ENCODE data around the gene LYL1. TPM values are rescaled to one million over a fixed set of nuclear protein-coding genes. Genes with fewer than 3 reads are reported as not detected.
A peak's percentile ranks its signal among the peaks of the same experiment; 100 is the strongest.

Gene LYL1
- total and polyA plus RNA-seq, 9 of the 15 experiments (the other 6 are each of a cell fraction or from before 2014, with no cell fraction given): 1.3 to 266 (median 34.0) TPM

- TF ChIP-seq ZBTB33 (CRISPR knock-in tag; IDR thresholded peaks at IDR 0.05): no peak
- peak; percentile 97 for TF ChIP-seq SOX6 (IDR thresholded peaks at IDR 0.05)
- TF ChIP-seq ZBED1 (IDR thresholded peaks at IDR 0.05): peak; percentile 92; the same call in 1 of the 2 replicates
- peak; percentile 90 for TF ChIP-seq ZNF589 (CRISPR knock-in tag; IDR thresholded peaks at IDR 0.05; ENCODE audit: low read depth)
- TF ChIP-seq HMG20A (CRISPR knock-in tag; conservative IDR thresholded peaks at IDR 0.05): no peak
- no peak; the same call in 1 of the 2 replicates for TF ChIP-seq RB1 (IDR thresholded peaks at IDR 0.05; ENCODE audit: low read depth)
- no peak; the same call in 1 of the 2 replicates for TF ChIP-seq GABPB1 (CRISPR knock-in tag; IDR thresholded peaks at IDR 0.05)
- no peak for TF ChIP-seq ZNF75A (CRISPR knock-in tag; IDR thresholded peaks at IDR 0.05)
- TF ChIP-seq ZFP30 (CRISPR knock-in tag; IDR thresholded peaks at IDR 0.05; ENCODE audit: borderline replicate concordance): no peak
- TF ChIP-seq KDM2B (CRISPR knock-in tag; IDR thresholded peaks at IDR 0.05): 0 out of 2 replicates have a peak, but pooled peaks have one; percentile 59
- peak; percentile 89 for TF ChIP-seq FOXJ2 (tag; IDR thresholded peaks at IDR 0.05)
- TF ChIP-seq ERF (CRISPR knock-in tag; IDR thresholded peaks at IDR 0.05): peak; percentile 68; the same call in 1 of the 2 replicates
- TF ChIP-seq POLR2AphosphoS5 (IDR thresholded peaks at IDR 0.05; ENCODE audit: control insufficient read depth, insufficient read depth, low read depth, low read length): peak; percentile 97
- TF ChIP-seq SMAD3 (CRISPR knock-in tag; conservative IDR thresholded peaks at IDR 0.05): peak; percentile 84; the same call in 1 of the 2 replicates
- TF ChIP-seq SMAD4 (CRISPR knock-in tag; conservative IDR thresholded peaks at IDR 0.05): peak; percentile 93
- no peak for TF ChIP-seq ZNF780A (CRISPR knock-in tag; IDR thresholded peaks at IDR 0.05)
- TF ChIP-seq FUS (optimal IDR thresholded peaks at IDR 0.05; ENCODE audit: low read depth, low read length): no peak
- no peak; the same call in 1 of the 2 replicates for TF ChIP-seq CREB3 (tag; conservative IDR thresholded peaks at IDR 0.05; ENCODE audit: low read depth)
- TF ChIP-seq ZNF165 (CRISPR knock-in tag; IDR thresholded peaks at IDR 0.05; ENCODE audit: borderline replicate concordance): 0 out of 2 replicates have a peak, but pooled peaks have one; percentile 60
- TF ChIP-seq CBFB (CRISPR knock-in tag; IDR thresholded peaks at IDR 0.05): no peak
- TF ChIP-seq SMAD2 (IDR thresholded peaks at IDR 0.05; ENCODE audit: low read depth, low read length): no peak
- TF ChIP-seq BHLHE40 (IDR thresholded peaks at IDR 0.05; ENCODE audit: low read length): peak; percentile 80
- TF ChIP-seq, protein P1, sequence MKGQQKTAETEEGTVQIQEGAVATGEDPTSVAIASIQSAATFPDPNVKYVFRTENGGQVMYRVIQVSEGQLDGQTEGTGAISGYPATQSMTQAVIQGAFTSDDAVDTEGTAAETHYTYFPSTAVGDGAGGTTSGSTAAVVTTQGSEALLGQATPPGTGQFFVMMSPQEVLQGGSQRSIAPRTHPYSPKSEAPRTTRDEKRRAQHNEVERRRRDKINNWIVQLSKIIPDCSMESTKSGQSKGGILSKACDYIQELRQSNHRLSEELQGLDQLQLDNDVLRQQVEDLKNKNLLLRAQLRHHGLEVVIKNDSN (CRISPR knock-in tag; IDR thresholded peaks at IDR 0.05): no peak
- peak; percentile 95 for TF ChIP-seq VEZF1 (CRISPR knock-in tag; IDR thresholded peaks at IDR 0.05)
Measured at GRCh38 chr19:13069415-13070359, 33.0 kb downstream of the LYL1 start (continued).

Data from K562 (cell line).